HepG2 (cell line): ENCODE results near the gene CCDC183. TPM values are rescaled to one million over a fixed set of nuclear protein-coding genes. Genes with fewer than 3 reads are reported as not detected.

Experiments
- ARNT2 ChIP-seq: sonication (generic); formaldehyde crosslinking; IDR thresholded peaks from 2 replicates; pipeline ENCODE4 v1.8.0; 2022; ENCODE audit warnings: mild to moderate bottlenecking, low read depth, missing genetic modification reagents, moderate library complexity
- DR1 ChIP-seq: sonication (generic); formaldehyde crosslinking; IDR thresholded peaks from 2 replicates; pipeline ENCODE4 v1.8.0; 2021; ENCODE audit warnings: mild to moderate bottlenecking, missing genetic modification reagents, inconsistent platforms
- FOXO4 ChIP-seq: sonication (generic); formaldehyde crosslinking; conservative IDR thresholded peaks from 2 replicates; pipeline ENCODE4 v1.8.1; 2023; ENCODE audit warnings: missing genetic modification reagents
- FOXP1 ChIP-seq, 2 experiments: fragments of 450-650 bp in 1 of 2; IDR thresholded peaks; 2 replicates each; pipeline ENCODE4 v1.6.1; 2017 to 2018; ENCODE audit warnings: antibody characterized with exemption in 1 of 2
- GATAD2A ChIP-seq: IDR thresholded peaks from 2 replicates; pipeline ENCODE4 v1.6.1; 2016
- KLF6 ChIP-seq: IDR thresholded peaks from 2 replicates; pipeline ENCODE4 v1.8.0; 2016; ENCODE audit warnings: missing biosample characterization, missing genetic modification reagents
- MED13 ChIP-seq: sonication (generic); formaldehyde crosslinking; IDR thresholded peaks from 2 replicates; pipeline ENCODE4 v1.5.0; 2020; ENCODE audit warnings: missing genetic modification reagents
- MIER3 ChIP-seq: IDR thresholded peaks from 2 replicates; pipeline ENCODE4 v1.6.1; 2016; ENCODE audit warnings: missing compliant biosample characterization, borderline replicate concordance
- PAF1 ChIP-seq: IDR thresholded peaks from 2 replicates; pipeline ENCODE4 v1.6.1; 2016; ENCODE audit warnings: missing genetic modification reagents, missing compliant biosample characterization
- POGK ChIP-seq: sonication (generic); formaldehyde crosslinking; conservative IDR thresholded peaks from 2 replicates; pipeline ENCODE4 v1.8.0; 2022; ENCODE audit warnings: mild to moderate bottlenecking, moderate library complexity, missing genetic modification reagents
- PRMT3 ChIP-seq: sonication (generic); formaldehyde crosslinking; IDR thresholded peaks from 2 replicates; pipeline ENCODE4 v1.8.1; 2022; ENCODE audit warnings: low read depth, mild to moderate bottlenecking, moderate library complexity, missing genetic modification reagents, borderline replicate concordance
- RNF219 ChIP-seq: sonication (generic); formaldehyde crosslinking; IDR thresholded peaks from 2 replicates; pipeline ENCODE4 v1.5.0; 2020; ENCODE audit warnings: mild to moderate bottlenecking, missing genetic modification reagents
- TRAFD1 ChIP-seq: sonication (generic); formaldehyde crosslinking; IDR thresholded peaks from 2 replicates; pipeline ENCODE4 v1.5.1; 2020; ENCODE audit warnings: missing genetic modification reagents, mild to moderate bottlenecking, borderline replicate concordance
- U2AF1 ChIP-seq: fragments of 200-400 bp; formaldehyde crosslinking; optimal IDR thresholded peaks from 2 replicates; pipeline ENCODE3; 2017; ENCODE audit warnings: mild to moderate bottlenecking, low read depth, low read length
- ZBTB42 ChIP-seq: sonication (generic); formaldehyde crosslinking; IDR thresholded peaks from 2 replicates; pipeline ENCODE4 v1.5.0; 2020; ENCODE audit warnings: mild to moderate bottlenecking, missing genetic modification reagents
- ZBTB46 ChIP-seq: sonication (generic); formaldehyde crosslinking; IDR thresholded peaks from 2 replicates; pipeline ENCODE4 v1.4.0; 2020; ENCODE audit warnings: mild to moderate bottlenecking, missing genetic modification reagents, borderline replicate concordance
- ZIK1 ChIP-seq: sonication (generic); formaldehyde crosslinking; IDR thresholded peaks from 2 replicates; pipeline ENCODE4 v1.5.0; 2020; ENCODE audit warnings: mild to moderate bottlenecking, low read depth, missing genetic modification reagents, borderline replicate concordance
- ZKSCAN1 ChIP-seq: fragments of 150-350 bp; IDR thresholded peaks from 2 replicates; pipeline ENCODE4 v1.6.1; 2014; ENCODE audit warnings: low read length
- ZNF33A ChIP-seq: sonication (generic); formaldehyde crosslinking; IDR thresholded peaks from 2 replicates; pipeline ENCODE4 v1.5.1; 2020; ENCODE audit warnings: missing genetic modification reagents, mild to moderate bottlenecking, moderate library complexity, borderline replicate concordance
- ZNF354B ChIP-seq: sonication (generic); formaldehyde crosslinking; IDR thresholded peaks from 2 replicates; pipeline ENCODE4 v1.8.0; 2022; ENCODE audit warnings: mild to moderate bottlenecking, missing genetic modification reagents
- ZNF460 ChIP-seq: sonication (generic); formaldehyde crosslinking; IDR thresholded peaks from 2 replicates; pipeline ENCODE4 v1.5.1; 2020; ENCODE audit warnings: missing genetic modification reagents, mild to moderate bottlenecking, borderline replicate concordance
- polyA plus RNA-seq, 8 experiments: library from polyadenylated mRNA; depleted of rRNA in 3 of 8; stranded (reverse) in 7 of 8; unstranded in 1 of 8; fragments of >200 nt; fragmentation: Illumina TruSeq in 4 of 8; extraction: Trizol in 4 of 8; gene quantifications; 2 replicates each; pipeline versions ENCODE4 v1.2.1 to v1.2.3, GENCODE V29; 2011 to 2016; ENCODE audit warnings: low read depth in 4 of 8, missing spikeins in 1 of 8, mixed read lengths in 1 of 8; ENCODE audit not compliant: insufficient read depth in 1 of 8
- total RNA-seq, 5 experiments: library from RNA; depleted of rRNA; stranded (reverse); fragments of >200 nt; fragmentation: Illumina TruSeq; extraction: Trizol; gene quantifications; 2 replicates each; pipeline ENCODE4 v1.2.3, GENCODE V29; 2016; ENCODE audit warnings: low read depth in 1 of 5

CCDC183 gene
- total and polyA plus RNA-seq, 2 of the 13 experiments (the other 11 are each of a cell fraction or from before 2014, with no cell fraction given), result 5.0 to 66.4 TPM

GRCh38 chr9:136799854-136800657, 3.9 kb downstream of the CCDC183 start (continued):
- TF ChIP-seq PAF1 (CRISPR knock-in tag), result no peak
- no peak for TF ChIP-seq U2AF1
- no peak for TF ChIP-seq RNF219 (CRISPR knock-in tag)
- no peak for TF ChIP-seq ZIK1 (CRISPR knock-in tag)
- TF ChIP-seq ZNF354B (CRISPR knock-in tag), result no peak
- TF ChIP-seq ZBTB42 (CRISPR knock-in tag), result no peak
- TF ChIP-seq DR1 (CRISPR knock-in tag), result no peak
- no peak for TF ChIP-seq FOXP1 (IDR thresholded peaks at IDR 0.05)
- TF ChIP-seq FOXP1 (CRISPR knock-in tag; IDR thresholded peaks at IDR 0.05), result no peak
- 0 out of 2 replicates have a peak, but pooled peaks have one; percentile 33 for TF ChIP-seq KLF6 (CRISPR knock-in tag)
- TF ChIP-seq ZNF33A, result no peak; the same call in 1 of the 2 replicates
- TF ChIP-seq POGK (CRISPR knock-in tag), result no peak
- TF ChIP-seq FOXO4 (CRISPR knock-in tag), result no peak
- TF ChIP-seq MED13 (CRISPR knock-in tag), result no peak
- TF ChIP-seq ARNT2 (CRISPR knock-in tag), result no peak
- TF ChIP-seq ZBTB46 (CRISPR knock-in tag), result no peak
- no peak for TF ChIP-seq TRAFD1 (CRISPR knock-in tag)
- TF ChIP-seq GATAD2A (CRISPR knock-in tag), result no peak
- TF ChIP-seq MIER3 (CRISPR knock-in tag), result no peak
- no peak for TF ChIP-seq ZNF460 (CRISPR knock-in tag)
- TF ChIP-seq PRMT3 (CRISPR knock-in tag), result no peak
- TF ChIP-seq ZKSCAN1, result no peak
